ENCODE measurements around the gene GRIK4. TPM values are rescaled to one million over a fixed set of nuclear protein-coding genes. Genes with fewer than 3 reads are reported as not detected.

GRIK4 gene
- total and polyA plus RNA-seq, 7 donors: 0.04 to 0.11 (median 0.04) TPM; not detected in 4

DNA sequence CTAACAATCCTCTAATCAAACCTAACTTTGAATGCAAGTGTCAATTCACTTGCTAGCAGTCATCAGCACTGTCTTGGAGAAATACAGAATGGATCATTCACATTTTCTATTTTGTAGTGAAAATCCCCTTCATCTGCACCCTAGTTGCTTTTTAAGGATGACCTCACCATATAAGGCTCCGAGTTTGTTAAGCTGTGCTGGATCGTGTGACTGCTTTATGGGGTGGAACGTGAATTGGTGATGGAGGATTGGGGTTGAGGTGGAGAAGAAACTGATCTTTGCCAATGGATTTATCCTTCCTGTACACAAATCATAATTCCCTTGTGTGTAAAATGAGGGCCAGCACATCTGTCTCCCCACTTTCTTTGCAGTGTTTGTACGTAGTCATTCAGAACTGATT is 426.7 kb downstream of the GRIK4 start:
- DNase-seq: no peak
- no peak overlapping the region for H3K27ac ChIP-seq
- TF ChIP-seq, protein P1, sequence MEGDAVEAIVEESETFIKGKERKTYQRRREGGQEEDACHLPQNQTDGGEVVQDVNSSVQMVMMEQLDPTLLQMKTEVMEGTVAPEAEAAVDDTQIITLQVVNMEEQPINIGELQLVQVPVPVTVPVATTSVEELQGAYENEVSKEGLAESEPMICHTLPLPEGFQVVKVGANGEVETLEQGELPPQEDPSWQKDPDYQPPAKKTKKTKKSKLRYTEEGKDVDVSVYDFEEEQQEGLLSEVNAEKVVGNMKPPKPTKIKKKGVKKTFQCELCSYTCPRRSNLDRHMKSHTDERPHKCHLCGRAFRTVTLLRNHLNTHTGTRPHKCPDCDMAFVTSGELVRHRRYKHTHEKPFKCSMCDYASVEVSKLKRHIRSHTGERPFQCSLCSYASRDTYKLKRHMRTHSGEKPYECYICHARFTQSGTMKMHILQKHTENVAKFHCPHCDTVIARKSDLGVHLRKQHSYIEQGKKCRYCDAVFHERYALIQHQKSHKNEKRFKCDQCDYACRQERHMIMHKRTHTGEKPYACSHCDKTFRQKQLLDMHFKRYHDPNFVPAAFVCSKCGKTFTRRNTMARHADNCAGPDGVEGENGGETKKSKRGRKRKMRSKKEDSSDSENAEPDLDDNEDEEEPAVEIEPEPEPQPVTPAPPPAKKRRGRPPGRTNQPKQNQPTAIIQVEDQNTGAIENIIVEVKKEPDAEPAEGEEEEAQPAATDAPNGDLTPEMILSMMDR (IDR thresholded peaks at IDR 0.05): no peak
- no peaks in the 10 kb centered on the region for H3K4me1 ChIP-seq
- H3K36me3 ChIP-seq (ENCODE audit: insufficient read depth in 1 of 2, low read depth in 1 of 2): no peaks in the 10 kb centered on the region
- ATAC-seq: no peak
- intact Hi-C loops (cut with DNase I): loop anchor here in 1 of 2 donors (5.0 kb wide), 1 partner anchor 174 kb away; no protein-coding TSS in a partner anchor
- no peak overlapping the region for H3K4me3 ChIP-seq
- WGBS, 3 donors: 43 to 57% (median 49%) methylated on average over 4 of the region's 4 CpGs
- H3K27me3 ChIP-seq (ENCODE audit: insufficient read depth in 3 of 3, low read length in 2 of 3): peaks cover 0 to 15% (median 4%) of the 10 kb centered on the region in 3 donors
- H3K9me3 ChIP-seq: no peaks in the 10 kb centered on the region

DNA sequence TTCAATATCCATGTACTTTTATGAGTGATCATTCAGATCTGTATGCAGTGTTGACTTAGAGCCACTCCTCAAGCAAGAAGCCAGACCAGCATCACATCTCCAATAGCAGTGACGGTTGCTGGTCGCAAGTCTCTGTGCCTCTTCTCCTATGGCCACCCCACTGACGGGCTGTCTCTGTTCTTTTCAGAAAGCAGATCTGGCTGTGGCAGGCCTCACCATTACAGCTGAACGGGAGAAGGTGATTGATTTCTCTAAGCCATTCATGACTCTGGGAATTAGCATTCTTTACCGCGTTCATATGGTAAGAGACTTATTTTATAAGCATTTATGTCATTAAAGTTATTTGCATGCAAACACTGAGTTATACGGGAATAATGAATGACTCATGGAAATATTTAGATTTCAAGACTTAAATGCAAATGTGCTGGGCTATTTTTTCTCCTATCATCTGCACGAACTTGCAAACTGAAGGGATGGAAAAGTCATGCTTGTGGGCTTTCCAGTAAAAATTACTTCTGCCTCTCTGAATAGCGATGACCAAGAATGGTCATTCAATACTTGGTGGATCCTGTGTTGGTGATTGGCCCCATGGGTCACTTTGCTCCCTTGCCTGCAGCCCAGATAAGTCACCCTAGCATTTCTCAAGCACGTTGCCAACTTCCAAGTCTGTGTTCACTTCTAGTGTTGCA is 428.8 kb downstream of the GRIK4 start:
- ATAC-seq: no peak
- no peak for DNase-seq
- H3K4me1 ChIP-seq: no peaks in the 10 kb centered on the region
- H3K27me3 ChIP-seq (ENCODE audit: insufficient read depth in 3 of 3, low read length in 2 of 3): peaks cover 0 to 18% (median 2%) of the 10 kb centered on the region in 3 donors
- H3K36me3 ChIP-seq (ENCODE audit: insufficient read depth in 1 of 2, low read depth in 1 of 2): no peaks in the 10 kb centered on the region
- H3K9me3 ChIP-seq: peaks cover 4% of the 10 kb centered on the region
- intact Hi-C loops (cut with DNase I): no loop called here
- H3K27ac ChIP-seq: no peak overlapping the region
- TF ChIP-seq, protein P1 (IDR thresholded peaks at IDR 0.05): no peak
- H3K4me3 ChIP-seq: no peak overlapping the region
- WGBS, 3 donors: 79 to 83% (median 83%) methylated on average over 10 of the region's 10 CpGs

DNA sequence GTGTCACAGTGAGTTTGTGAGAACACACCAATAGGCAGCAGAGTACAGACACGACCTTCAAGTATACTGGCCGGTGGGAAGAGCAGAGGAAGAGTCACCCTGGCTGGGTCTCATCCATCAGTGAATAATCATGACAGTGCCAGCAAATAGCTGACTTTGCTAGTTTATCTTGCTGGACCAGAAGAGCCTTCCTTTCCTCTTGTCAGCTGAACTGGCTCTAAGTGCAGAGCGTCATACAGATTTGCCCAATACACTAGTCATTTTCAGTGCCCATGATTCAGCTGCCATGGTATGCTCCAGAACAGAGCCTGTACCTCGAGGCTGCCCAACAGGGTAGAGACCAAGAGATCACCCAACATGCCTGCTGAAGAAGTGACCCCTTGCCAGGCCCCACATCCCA is 429.5 kb downstream of the GRIK4 start:
- ATAC-seq (peak in 2 of 4 donors; percentile 36 to 56), DNase-seq (no peak)
- no peak overlapping the region for H3K4me3 ChIP-seq
- intact Hi-C loops (cut with DNase I): no loop called here
- peaks cover 4% of the 10 kb centered on the region for H3K9me3 ChIP-seq
- H3K27me3 ChIP-seq (ENCODE audit: insufficient read depth in 3 of 3, low read length in 2 of 3): peaks cover 0 to 19% (median 2%) of the 10 kb centered on the region in 3 donors
- 62 to 76% (median 64%) methylated on average over 4 of the region's 4 CpGs for WGBS, 3 donors
- no peaks in the 10 kb centered on the region for H3K36me3 ChIP-seq (ENCODE audit: insufficient read depth in 1 of 2, low read depth in 1 of 2)
- H3K4me1 ChIP-seq: no peaks in the 10 kb centered on the region
- TF ChIP-seq, protein P1 (IDR thresholded peaks at IDR 0.05): no peak
- no peak overlapping the region for H3K27ac ChIP-seq

DNA sequence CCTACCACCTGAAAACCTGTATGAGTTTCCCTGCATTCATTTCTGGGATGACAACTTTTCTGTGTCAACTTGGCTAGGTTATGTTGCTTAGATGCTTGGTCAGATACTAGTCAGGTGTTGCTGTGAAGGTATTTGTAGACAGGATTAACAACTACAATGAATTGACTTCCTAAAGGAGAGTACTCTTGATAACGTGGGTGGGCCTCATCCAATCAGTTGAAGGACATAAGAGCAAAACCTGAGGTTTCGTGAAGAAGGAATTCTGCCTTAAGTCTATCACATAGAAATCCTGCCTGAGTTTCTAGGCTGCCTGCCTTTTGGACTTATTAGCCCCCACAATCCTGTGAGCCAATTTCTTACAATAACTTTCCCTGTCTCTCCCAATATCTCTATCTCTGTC is 431.2 kb downstream of the GRIK4 start:
- DNase-seq (no peak), ATAC-seq (no peak)
- TF ChIP-seq, protein P1 (IDR thresholded peaks at IDR 0.05): no peak
- no peak overlapping the region for H3K4me3 ChIP-seq
- intact Hi-C loops (cut with DNase I): no loop called here
- H3K36me3 ChIP-seq (ENCODE audit: insufficient read depth in 1 of 2, low read depth in 1 of 2): no peaks in the 10 kb centered on the region
- H3K4me1 ChIP-seq: no peaks in the 10 kb centered on the region
- H3K9me3 ChIP-seq: peaks cover 4% of the 10 kb centered on the region
- 86 to 91% (median 90%) methylated on average over 2 of the region's 2 CpGs for WGBS, 3 donors
- H3K27ac ChIP-seq: no peak overlapping the region
- H3K27me3 ChIP-seq (ENCODE audit: insufficient read depth in 3 of 3, low read length in 2 of 3): peaks cover 0 to 20% (median 3%) of the 10 kb centered on the region in 3 donors
